ENCODE results near the gene ZCCHC12. TPM values are rescaled to one million over a fixed set of nuclear protein-coding genes. Genes with fewer than 3 reads are reported as not detected.
"Not testable (repeated sequence)": the region's sequence is repeated elsewhere in the genome, so short reads cannot be mapped to it uniquely, and the experiment has no call there.

ZCCHC12 gene
- total RNA-seq (2014; rRNA removed; shearing (Covaris generic)), result 0.05 TPM in 1 of 2 replicates, not detected in the other

DNA sequence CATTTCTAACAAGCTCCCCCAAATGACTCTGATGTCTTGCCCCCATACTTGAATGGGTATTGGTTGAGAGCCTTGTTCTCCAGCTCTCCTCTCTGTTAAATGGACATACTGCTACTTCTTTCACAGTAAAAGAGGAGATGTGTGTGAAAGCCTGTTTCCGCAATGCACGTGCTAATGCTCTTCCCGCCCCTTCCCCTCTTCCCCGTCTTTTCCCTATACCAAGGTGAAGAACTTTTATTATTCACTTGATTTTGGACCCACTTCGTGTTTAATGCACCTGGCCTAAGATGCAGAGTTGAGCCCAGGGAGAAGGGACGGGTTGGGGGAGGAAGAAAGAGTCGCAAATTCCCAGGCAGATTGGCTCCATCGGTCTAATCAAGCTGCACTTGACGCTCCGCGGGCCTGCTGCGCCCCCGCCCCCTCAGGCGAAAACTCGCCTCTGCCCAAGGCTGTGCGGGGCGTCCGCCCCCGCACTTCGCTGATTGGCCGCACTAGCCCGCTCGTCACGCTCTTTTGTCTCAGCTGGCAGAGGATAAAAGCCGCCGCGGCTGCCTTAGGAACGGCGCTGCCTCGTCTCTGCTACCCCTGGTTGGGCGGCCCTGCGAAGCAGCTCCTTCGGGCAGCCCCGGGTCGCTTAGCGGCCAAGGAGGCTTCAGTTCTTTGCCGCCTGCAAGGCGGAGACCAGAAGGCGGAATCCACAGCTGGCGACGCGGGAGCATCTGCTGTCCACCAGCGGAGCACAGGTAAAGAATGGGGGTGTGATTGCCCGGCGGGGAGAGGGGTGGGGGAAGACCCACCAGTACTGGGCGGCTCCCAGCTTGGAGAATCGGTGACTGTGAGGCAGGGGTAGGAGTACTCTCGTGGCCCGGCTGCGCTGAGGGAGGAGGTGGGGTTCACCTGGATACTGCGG is at the start of gene ZCCHC12:
Gene ZCCHC12, plus strand, starts transcription at position 562 of the 910 bp plus-strand sequence. CDS start 1,421 bp downstream, outside the sequence.
- DNase-seq (ENCODE audit: low read depth), result peak; percentile 62

DNA sequence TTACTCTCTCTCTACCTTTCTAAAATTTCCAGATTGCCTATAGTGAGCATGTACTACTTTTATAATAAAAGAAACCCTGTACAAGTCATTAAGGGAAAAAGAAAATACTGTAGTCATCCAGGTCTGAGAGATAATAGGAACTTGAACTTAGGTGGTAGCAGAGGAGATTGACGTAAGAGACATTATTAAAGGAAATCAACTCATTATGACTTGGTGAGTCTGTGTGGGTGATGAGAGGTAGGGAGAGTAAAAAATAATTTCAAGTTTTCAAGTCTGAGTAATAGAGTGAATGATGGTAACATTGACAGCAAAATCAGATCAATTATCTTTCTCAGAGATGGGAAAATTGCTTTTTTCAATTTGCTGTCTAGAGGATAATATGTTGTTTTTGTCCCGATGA is 44.0 kb upstream of the ZCCHC12 start:
- DNase-seq (ENCODE audit: low read depth), result no peak

DNA sequence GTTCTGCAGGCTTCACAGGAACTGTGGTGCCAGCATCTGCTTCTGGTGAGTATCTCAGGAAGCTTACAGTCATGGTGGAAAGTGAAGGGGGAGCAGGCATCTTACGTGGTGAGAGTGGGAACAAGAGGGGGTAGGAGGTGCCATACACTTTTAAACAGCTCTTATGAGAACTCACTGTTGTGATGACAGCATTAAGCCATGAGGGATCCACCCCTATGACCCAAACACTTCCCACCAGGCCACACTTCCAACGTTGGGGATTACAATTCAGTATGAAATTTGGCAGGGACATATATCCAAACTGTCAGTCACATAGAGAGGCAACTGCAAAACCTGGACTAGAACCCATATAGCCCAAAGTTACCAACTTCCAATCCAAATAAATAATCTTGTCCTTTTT is 43.1 kb upstream of the ZCCHC12 start:
- DNase-seq (ENCODE audit: low read depth), result no peak

DNA sequence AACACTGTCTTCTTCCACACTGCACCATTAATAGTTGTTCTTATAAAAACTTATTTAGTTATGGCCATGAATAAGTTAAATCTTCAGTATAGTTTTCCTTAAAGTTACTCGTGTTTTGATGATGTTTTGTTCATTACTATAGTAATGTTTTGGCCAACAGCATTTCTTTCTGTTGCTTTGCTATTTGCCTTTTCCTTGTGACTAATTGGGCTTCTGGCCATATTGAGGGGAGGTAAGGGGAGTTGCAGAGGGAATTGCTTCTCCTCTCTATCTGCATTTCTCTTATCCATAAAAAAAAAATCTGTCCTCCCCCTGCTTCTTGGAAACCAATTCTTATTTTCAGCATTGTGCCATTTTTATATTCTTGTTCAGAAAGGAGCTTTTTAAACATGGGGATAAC is 42.7 kb upstream of the ZCCHC12 start:
- peak; percentile 39 for DNase-seq (ENCODE audit: low read depth)

DNA sequence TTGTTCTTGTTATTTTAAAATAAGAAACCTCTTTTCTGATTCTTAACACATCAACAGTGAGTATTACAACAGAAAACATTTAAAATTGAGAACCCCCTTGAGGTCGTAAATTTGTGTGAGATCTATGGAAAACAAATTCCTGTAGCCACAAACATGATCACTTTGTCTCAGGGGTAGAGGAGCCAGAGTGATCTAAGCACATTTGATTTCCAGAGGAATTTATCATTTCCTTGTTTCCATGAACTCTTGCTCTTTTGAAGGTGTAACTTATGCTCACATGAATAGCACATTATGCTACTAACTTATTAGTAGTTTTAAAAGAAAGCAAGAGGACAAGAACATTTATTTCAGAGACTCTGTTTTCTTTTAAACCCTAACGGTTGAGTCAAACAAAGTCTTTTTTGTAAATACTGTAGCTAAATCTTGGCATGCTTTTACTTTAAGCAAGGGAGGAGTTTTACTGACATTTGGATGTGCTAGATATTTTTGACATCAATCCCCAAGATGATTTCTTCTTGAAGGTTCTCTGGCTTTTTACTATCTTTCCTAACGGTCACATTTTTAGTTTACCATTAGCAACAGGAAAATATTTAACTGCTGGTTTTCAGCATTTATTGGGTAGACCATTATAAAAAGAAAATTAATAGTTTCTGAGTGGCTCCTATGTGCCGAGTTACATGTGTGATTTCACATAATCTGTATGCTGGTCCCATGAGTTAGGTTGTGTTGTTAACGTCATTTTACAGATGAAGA is 27.9 kb upstream of the ZCCHC12 start:
- DNase-seq (ENCODE audit: low read depth), result no peak

DNA sequence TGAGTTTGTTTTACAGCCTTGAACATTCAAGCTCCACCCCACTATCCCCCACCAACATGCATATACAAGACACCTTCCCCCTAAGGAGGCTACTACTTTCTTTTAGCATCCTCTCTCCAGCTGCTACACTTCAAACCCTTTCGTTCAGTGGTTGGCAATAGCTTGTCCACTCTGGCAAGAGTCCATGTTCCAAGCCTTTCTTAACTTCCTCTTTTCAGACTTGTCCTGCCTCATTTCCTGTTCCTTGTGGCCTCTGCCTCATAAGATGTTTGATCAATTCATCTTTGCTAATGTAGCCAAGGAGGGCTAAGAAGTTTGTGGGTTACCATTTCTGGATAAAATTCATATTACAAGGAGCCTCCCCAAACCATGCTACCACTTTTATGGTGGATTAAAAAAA is 20.8 kb upstream of the ZCCHC12 start:
- peak; percentile 42 for DNase-seq (ENCODE audit: low read depth)

DNA sequence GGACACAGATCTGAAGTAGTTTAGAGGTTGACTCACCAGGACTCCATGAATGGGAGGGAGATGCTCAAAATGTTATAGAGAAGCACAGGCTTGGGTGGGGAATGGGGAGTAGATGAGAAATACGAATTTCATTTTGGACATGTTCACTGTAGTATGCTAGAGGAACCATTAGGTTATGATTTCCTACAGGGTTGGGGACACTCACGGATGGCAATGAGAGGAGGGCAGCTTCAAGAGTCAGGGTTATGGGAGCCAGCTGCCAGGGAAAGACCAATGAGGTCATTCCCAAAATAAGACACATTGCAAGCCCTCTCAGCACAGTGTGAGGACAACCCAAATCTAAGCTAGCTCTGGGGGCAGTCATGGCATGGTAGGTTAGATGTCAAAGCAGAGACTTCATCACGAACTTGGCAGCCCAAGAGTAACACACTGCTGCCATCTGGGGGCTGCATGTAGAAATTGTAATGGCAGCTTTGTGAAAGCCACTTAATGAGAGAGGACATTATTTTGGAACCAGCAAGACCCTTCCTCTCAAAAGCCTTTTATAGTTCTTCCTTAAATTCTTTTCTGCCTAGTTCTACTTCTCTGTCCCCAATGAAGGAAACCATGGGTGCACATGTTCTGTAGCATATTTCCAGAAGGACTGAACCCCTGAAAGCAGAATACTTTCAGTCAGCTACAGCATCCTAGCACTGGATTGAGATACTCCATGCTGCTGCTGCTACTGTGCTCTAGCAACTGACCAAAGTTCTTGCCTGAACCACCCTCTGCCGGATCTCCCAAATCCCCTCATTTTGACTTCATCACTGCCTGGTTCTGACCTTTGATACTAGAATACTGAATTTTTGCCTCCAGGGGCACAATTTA is 16.2 kb upstream of the ZCCHC12 start:
- peak; percentile 60 for DNase-seq (ENCODE audit: low read depth)

DNA sequence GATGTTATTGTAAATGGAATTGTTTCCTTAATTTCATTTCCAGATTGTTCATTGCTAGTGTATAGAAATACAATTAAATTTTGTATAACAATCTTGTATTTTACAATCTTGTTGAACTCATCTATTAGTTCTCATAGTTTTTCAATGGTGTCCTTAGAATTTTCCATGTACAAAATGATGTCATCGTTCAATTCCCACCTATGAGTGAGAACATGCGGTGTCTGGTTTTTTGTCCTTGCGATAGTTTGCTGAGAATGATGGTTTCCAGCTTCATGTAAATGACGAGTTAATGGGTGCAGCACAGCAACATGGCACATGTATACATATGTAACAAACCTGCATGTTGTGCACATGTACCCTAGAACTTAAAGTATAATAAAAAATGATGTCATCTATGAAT is 6.4 kb upstream of the ZCCHC12 start:
- DNase-seq (ENCODE audit: low read depth), result not testable (repeated sequence)

DNA sequence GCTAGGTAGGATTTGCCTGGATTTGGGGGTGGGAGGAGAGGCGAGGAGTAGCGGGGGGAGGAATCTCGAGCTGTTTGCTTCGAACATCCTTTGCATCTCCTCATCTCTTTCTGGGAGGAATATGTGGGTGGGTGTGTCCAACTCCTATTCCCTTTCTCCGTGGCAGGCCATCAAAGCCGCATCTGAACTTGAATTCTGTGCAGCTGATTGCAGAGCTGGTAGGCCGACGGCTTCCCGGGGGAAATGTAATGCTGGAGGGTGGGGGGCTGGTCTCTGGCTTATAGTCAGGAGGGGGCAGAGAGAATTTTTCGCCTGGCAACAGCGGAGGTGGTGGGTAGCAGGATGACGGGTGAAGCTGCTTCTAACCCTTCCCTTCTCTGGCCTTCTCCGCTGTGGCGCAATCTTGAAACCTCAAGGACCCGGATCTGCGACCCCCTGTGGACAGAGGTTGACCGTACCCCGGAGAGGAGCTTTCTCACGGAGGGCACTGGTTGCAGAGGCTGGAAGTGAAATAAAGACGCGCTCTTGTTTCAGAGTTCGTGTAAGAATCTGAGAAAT is 628 bp downstream of the ZCCHC12 start:
- DNase-seq (ENCODE audit: low read depth), result no peak

DNA sequence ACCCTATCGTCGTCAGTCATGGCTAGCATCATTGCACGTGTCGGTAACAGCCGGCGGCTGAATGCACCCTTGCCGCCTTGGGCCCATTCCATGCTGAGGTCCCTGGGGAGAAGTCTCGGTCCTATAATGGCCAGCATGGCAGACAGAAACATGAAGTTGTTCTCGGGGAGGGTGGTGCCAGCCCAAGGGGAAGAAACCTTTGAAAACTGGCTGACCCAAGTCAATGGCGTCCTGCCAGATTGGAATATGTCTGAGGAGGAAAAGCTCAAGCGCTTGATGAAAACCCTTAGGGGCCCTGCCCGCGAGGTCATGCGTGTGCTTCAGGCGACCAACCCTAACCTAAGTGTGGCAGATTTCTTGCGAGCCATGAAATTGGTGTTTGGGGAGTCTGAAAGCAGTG is 1.6 kb downstream of the ZCCHC12 start:
- no peak for DNase-seq (ENCODE audit: low read depth)

DNA sequence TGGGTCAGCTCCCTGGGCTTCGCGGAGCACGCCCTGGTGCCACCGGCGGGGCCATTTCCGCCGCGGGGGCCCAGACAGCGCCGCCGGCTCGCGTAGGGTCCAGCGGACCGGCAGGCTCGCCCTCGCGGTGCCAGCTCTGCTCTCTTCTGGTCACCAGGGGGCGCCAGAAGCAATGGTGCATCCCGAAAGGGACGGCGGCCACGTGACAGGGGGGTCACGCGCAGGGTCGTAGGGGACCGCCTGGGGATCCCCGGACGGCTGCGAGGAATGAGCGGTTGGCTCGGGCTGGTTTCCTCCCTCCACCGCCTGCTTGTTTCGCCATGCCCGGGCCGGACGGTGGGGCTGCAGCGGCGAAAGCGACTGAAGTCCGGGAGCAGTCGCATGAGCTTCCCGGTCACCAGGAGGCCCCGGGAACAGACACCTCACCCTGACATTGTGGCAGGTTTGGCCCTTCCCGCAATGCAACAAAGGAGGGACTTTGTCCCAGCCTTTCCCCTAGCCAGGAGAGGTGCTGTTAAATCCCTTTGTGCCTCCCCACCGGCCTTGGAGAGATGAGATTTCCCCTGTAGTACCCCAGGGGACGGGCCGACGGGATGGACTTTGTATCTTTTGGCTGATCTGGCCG is 15.8 kb downstream of the ZCCHC12 start:
- peak; percentile 66 for DNase-seq (ENCODE audit: low read depth)

DNA sequence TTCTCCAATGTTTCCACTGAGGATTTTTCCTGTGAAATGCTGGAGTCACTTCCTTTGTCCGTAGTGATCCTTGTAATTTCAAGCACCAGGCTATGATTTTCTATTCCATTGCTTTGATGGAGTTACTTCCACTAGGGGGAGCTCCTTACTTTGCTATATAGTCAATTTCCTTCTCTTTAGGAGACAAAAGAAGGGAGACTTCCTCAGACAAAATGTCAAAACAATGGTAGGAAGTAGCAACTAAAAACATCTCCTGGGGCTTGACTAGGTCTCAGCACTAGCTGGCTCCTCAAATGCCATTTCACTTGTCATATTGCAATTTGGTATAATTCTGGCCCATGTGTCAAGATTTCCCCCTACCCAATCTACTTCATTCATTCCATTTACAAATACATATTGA is 24.1 kb downstream of the ZCCHC12 start:
- DNase-seq (ENCODE audit: low read depth), result peak; percentile 71

DNA sequence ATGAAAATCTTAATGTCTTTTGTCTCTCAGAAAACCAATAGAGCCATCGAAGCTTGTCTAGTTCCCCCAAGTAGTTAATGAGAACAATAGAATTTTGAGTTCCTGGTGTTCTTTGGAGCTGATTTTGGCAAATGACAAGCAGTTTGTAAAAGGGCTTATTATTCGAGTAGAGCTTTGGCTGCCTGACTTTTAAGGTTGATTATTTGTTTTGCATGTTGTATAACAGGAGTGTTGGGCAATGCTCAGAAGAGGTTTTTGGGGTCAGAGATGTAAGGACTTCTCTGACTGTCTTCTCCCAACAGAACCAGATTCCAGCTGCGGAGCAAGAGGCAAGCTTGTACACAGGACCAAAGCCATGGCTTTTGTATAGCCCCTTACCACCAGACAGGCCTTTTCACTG is 30.0 kb downstream of the ZCCHC12 start:
- DNase-seq (ENCODE audit: low read depth), result no peak

DNA sequence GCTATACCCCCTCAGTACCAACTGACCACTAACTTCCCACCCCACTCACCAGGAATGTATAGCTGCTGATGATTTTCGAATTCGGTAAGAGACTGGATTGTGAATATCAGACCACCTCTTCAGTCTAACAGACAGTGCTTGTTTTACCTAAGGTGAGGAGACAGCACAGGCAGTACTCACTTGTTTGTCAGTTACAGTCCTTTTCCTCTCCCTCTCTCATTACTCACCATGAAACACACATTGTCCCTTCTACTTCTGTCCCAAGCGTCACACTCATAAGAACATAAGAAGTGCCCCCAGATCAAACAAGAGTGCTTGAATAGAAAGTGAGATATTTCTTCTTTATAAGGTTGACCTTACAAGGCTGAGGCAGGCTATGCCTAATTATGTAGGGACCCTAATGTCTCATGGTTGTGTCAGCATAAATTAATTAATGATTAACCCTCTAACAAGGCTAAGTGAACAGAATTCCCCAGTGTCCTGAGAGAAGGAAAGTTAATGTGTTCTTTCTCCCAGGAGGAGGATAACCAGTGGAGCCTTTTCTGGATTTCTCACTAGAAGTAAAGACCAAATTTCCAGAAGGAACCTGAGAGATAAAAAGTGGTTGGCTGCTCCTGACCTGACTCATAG is 32.2 kb downstream of the ZCCHC12 start:
- no peak for DNase-seq (ENCODE audit: low read depth)

DNA sequence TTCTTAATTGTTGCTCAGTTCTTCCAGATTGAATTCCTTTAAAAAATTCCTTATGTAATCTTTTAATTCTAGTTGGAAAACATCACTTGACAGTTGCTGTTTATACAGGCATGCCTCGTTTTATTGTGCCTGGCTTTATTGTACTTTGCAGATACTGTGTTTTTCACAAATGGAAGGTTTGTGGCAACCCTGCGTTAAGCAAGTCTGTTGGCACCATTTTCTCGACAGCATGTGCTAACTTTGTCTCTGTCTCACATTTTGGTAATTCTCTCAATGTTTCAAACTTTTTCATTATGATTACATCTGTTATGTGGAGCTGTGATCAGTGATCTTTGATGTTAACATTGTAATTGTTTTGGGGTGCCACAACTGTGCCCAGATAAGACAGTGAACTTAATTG is 33.4 kb downstream of the ZCCHC12 start:
- DNase-seq (ENCODE audit: low read depth), result no peak

DNA sequence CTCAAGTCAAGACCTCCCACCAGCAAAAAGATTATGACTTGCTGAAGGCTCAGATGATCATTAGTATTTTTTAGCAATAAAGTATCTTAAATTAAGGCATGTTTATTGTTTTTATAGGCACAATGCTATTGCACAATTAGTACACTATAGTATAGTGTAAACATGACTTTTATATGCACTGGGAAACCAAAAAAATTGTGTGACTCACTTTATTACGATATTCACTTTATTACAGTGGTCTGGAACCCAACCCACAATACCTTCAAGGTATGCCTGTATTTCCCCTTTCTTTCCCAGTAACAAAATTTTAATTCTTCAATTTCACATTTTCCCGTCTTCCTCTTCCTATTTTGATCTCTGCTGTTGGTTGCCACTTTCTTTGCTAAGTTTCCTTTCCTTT is 37.7 kb downstream of the ZCCHC12 start:
- peak; percentile 26 for DNase-seq (ENCODE audit: low read depth)

DNA sequence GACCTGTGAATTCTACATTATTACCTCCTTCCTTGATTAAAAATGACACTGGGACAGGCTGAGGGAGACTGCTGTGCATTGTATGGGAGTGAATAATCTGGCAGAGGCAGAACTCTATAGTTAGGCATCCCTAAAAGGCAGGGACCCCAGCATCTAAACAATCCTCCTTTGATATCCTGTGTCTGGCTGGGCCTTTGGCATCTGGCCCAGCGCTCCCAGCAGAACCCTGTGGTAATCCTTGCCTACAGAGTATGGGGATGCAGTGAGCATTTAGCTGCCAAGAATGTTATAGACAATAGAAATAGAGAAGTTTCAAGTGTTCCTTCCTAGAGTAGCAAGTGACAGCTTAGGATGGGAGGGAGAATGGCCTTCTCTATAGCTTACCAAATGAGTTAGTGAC is 38.5 kb downstream of the ZCCHC12 start:
- peak; percentile 28 for DNase-seq (ENCODE audit: low read depth)

DNA sequence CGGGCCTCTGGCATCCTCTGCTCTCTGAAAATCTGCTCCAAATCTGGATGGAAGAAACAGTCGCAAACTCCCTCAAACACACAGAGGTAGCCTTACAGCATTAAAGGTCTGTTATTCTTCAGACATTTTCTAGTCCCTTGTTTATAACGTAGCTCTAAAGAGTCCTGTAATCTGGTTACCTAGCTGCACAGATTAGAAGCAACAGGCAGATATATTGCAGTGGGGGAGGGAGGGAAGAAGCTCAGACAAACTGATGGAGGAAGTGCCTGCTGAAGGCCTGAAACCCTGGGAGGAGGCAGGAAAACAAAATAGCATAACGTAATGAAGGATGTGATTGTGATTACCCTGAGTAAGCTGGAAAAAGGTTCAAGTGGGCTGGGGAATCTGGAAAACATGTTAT is 39.4 kb downstream of the ZCCHC12 start:
- DNase-seq (ENCODE audit: low read depth), result no peak

DNA sequence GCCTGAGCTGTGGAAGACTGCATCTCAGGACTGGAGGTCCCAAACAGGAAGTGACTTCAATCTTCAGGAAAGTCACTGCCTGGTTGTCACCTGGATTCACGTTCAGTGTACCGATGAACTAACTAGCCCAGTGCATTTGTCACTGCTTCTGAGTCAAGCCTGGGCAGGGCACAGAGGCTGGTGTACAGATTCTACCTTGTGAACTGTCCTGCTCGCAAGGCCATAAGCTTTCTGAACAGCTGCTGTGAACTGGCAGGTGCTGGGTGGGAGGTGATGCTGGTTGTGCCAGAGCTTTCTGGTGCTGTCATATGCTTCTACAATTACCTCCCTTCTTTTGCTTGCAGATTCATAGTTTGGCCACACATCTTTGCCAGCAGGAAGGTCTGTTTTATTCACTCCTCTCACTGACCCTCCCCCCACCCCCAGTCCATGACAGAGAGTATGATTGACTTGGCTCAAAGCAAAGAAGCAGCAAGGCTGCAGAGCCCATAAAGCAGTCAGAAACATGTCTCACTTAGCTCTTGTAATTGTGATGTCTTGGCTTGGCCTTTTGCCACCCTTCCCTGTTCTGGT is 40.5 kb downstream of the ZCCHC12 start:
- DNase-seq (ENCODE audit: low read depth), result no peak

DNA sequence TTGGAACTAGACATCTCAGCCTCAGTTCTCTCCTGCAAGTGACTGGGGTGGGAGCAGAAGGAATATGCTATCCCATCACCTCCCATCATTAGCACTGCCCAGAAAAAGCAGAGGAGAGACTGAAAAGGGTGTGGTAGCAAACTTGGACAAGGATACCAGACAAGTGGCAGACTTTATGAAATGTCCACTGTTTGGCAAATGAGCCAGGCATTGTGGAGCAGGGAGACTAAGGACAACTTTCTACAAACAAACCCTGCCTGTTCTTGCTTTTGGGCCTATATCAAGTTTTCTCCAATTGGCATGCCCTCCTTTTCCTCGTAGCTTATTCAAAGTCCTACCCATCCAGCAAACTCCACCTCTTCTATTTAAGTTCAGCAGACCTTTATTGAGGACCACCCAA is 41.6 kb downstream of the ZCCHC12 start:
- no peak for DNase-seq (ENCODE audit: low read depth)

All from M059J (cell line).